Testis (tissue), 3 donors: Measurements from ENCODE around the gene SPIB. TPM values are rescaled to one million over a fixed set of nuclear protein-coding genes. Genes with fewer than 3 reads are reported as not detected.
"Not testable (repeated sequence)": the region's sequence is repeated elsewhere in the genome, so short reads cannot be mapped to it uniquely, and the experiment has no call there.

Experiments
- DNase-seq: peaks from one replicate; pipeline ENCODE4 v3.0.0-alpha.2; 2019
- H3K27ac ChIP-seq, 2 donors: fragments of 200-600 bp; sonication (generic); one replicate each; pipeline ENCODE4 v1.5.1; 2019
- H3K27me3 ChIP-seq: fragments of 200-600 bp; sonication (generic); one replicate; pipeline ENCODE4 v1.5.1; 2019
- H3K36me3 ChIP-seq: fragments of 200-600 bp; sonication (generic); one replicate; pipeline ENCODE4 v1.5.1; 2017; ENCODE audit warnings: low read depth; ENCODE audit errors: missing control alignments
- H3K4me1 ChIP-seq: fragments of 200-600 bp; sonication (generic); one replicate; pipeline ENCODE4 v1.5.1; 2019
- H3K4me3 ChIP-seq, 2 donors: fragments of 200-600 bp; sonication (generic); one replicate each; pipeline ENCODE4 v1.5.1; 2017 to 2019
- H3K9me3 ChIP-seq: fragments of 200-600 bp; sonication (generic); one replicate; pipeline ENCODE4 v1.5.1; 2017
- CTCF ChIP-seq, 3 experiments: fragments of 450-650 bp in 2 of 3; fragments of 200-600 bp in 1 of 3; sonication (generic) in 1 of 3; IDR thresholded peaks; one replicate each; pipeline ENCODE4 v1.5.1; 2016 to 2019; ENCODE audit warnings: antibody characterized with exemption in 3 of 3, mild to moderate bottlenecking in 2 of 3, moderate library complexity in 1 of 3
- POLR2A ChIP-seq: fragments of 450-650 bp; IDR thresholded peaks from one replicate; pipeline ENCODE4 v1.6.1; 2017; ENCODE audit warnings: antibody characterized with exemption, mild to moderate bottlenecking, moderate library complexity
- WGBS, 2 donors: methylation state at CpG; one replicate each; pipeline ENCODE4 v1.1.5; 2018; 5-methylcytosine and 5-hydroxymethylcytosine counted together
- intact Hi-C: fragments of 100-400 bp; cut with DNase I; formaldehyde crosslinking; loops from one replicate; pipeline ENCODE4 v1.15.1; 2023; ENCODE audit warnings: low total_unique reads
- polyA plus RNA-seq: library from polyadenylated mRNA; stranded (reverse); fragments of 350-450 nt; fragmentation: Illumina TruSeq; extraction: RNeasy Lipid Tissue Mini Kit (QIAGEN cat#74804); gene quantifications from one replicate; pipeline ENCODE4 v1.2.3, GENCODE V29; 2014; ENCODE audit warnings: low read depth, low replicate concordance; ENCODE audit not compliant: insufficient read depth
- total RNA-seq, 2 donors: library from RNA; depleted of rRNA; stranded (reverse); fragments of >200 nt; gene quantifications; one replicate each; pipeline ENCODE4 v1.2.3, GENCODE V29; 2016

SPIB gene
- total and polyA plus RNA-seq, 3 donors from 2014 or later: 0.24 to 1.6 (median 1.1) TPM

- no peaks in the 10 kb centered on the region for H3K27me3 ChIP-seq
- peaks cover 25% of the 10 kb centered on the region for H3K4me1 ChIP-seq
- H3K36me3 ChIP-seq: no peaks in the 10 kb centered on the region
- H3K27ac ChIP-seq: peak overlapping the region; percentile 78 to 84
- WGBS, 2 donors: 4 to 5% methylated on average over 26 of the region's 26 CpGs
- peak; percentile 36 for DNase-seq
- no peaks in the 10 kb centered on the region for H3K9me3 ChIP-seq
- TF ChIP-seq CTCF (IDR thresholded peaks at IDR 0.05) (no peak), POLR2A (no peak)
- intact Hi-C loops: no loop called here
- H3K4me3 ChIP-seq: peak overlapping the region; percentile 59 to 70
Observed at GRCh38 chr19:50384685-50385535, 33.8 kb upstream of the SPIB start.

- no peak overlapping the region for H3K4me3 ChIP-seq
- H3K27me3 ChIP-seq: no peaks in the 10 kb centered on the region
- H3K4me1 ChIP-seq: peaks cover 15% of the 10 kb centered on the region
- no peaks in the 10 kb centered on the region for H3K36me3 ChIP-seq
- 90 to 93% methylated on average over 21 of the region's 21 CpGs for WGBS, 2 donors
- H3K27ac ChIP-seq: no peak overlapping the region
- TF ChIP-seq POLR2A (no peak), CTCF (IDR thresholded peaks at IDR 0.05) (no peak)
- no peaks in the 10 kb centered on the region for H3K9me3 ChIP-seq
- intact Hi-C loops: no loop called here
- DNase-seq: no peak
Observed at GRCh38 chr19:50387176-50387867, 31.4 kb upstream of the SPIB start.

- Histone ChIP-seq H3K4me3 (no peak overlapping the region), H3K9me3 (no peaks in the 10 kb centered on the region), H3K27ac (no peak overlapping the region), H3K27me3 (no peaks in the 10 kb centered on the region), H3K36me3 (no peaks in the 10 kb centered on the region), H3K4me1 (peaks cover 15% of the 10 kb centered on the region)
- TF ChIP-seq CTCF (IDR thresholded peaks at IDR 0.05) (no peak), POLR2A (no peak)
- 96 to 99% methylated on average over 8 of the region's 8 CpGs for WGBS, 2 donors
- intact Hi-C loops: no loop called here
- no peak for DNase-seq
Observed at GRCh38 chr19:50387868-50388245, 30.9 kb upstream of the SPIB start.

GRCh38 chr19:50390295-50390694 lies 28.4 kb upstream of the SPIB start:
- H3K36me3 ChIP-seq, H3K4me3 ChIP-seq, H3K4me1 ChIP-seq, H3K9me3 ChIP-seq, intact Hi-C loops, H3K27me3 ChIP-seq, DNase-seq: not testable (repeated sequence)
- peak overlapping the region in 1 of 2 donors; percentile 24 for H3K27ac ChIP-seq
- WGBS, 2 donors: 60 to 64% methylated on average over 3 of the region's 3 CpGs

- DNase-seq, H3K27ac ChIP-seq, H3K9me3 ChIP-seq, H3K27me3 ChIP-seq, intact Hi-C loops, H3K4me1 ChIP-seq, H3K4me3 ChIP-seq, H3K36me3 ChIP-seq: not testable (repeated sequence)
- WGBS, 2 donors: 81 to 91% methylated on average over 18 to 23 of the region's 23 CpGs
Observed at GRCh38 chr19:50390952-50391351, 27.8 kb upstream of the SPIB start.
